ENCODE data around the gene SPACA9.

SPACA9 gene

DNA sequence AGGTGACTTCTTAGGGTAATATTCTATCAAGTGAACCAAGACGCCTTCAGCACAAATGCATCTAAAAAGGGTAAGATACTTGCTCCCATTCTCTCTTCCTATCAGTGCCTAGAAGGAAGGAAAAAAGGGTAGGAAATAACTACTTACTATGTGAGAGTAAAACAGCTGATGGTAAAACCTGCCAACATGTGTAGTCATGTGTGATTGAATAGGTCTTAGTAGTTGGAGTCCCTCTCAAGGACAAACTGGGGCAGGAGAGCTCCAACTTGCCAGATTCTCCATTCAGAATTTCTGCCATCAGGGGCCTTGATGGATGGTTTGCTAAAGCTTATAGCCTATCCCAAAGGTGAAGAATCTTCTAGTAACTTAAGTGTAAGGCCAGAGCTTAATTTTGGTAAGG is 60.5 kb downstream of the SPACA9 start:
- DNase-seq (ENCODE audit: low read depth in 2 of 3, low spot score in 1 of 3) = no peak

All from stimulated activated CD4-positive, alpha-beta T cell treated with anti-CD3 and anti-CD28 coated beads, Interleukin-12 subunit alpha, Interleukin-12 subunit beta, amount 100 ng/mL, for 48 hours (primary cell).